K562 (cell line): ENCODE data around the gene BLCAP. TPM values are rescaled to one million over a fixed set of nuclear protein-coding genes. Genes with fewer than 3 reads are reported as not detected.

ENCODE experiments used
- CBFA2T3 ChIP-seq: fragments of 450-650 bp; IDR thresholded peaks from 2 replicates; pipeline ENCODE4 v1.6.1; 2017
- DDX20 ChIP-seq: fragments of 450-650 bp; IDR thresholded peaks from 2 replicates; pipeline ENCODE4 v1.6.1; 2016; ENCODE audit warnings: missing genetic modification characterization, low read depth, mild to moderate bottlenecking, missing compliant biosample characterization, moderate library complexity
- ELF2 ChIP-seq: fragments of 250-450 bp; sonication (Bioruptor Pico); IDR thresholded peaks from 2 replicates; pipeline ENCODE4 v1.5.0; 2021; ENCODE audit warnings: mild to moderate bottlenecking
- KLF16 ChIP-seq: IDR thresholded peaks from 2 replicates; pipeline ENCODE4 v1.6.1; 2016; ENCODE audit warnings: antibody characterized with exemption
- MCM7 ChIP-seq, 2 experiments: fragments of 450-650 bp; IDR thresholded peaks; 2 replicates each; pipeline ENCODE4 v1.6.1; 2016 to 2018
- NR2C2 ChIP-seq, 2 experiments: fragments of 200-800 bp in 1 of 2; sonication (Bioruptor generic) in 1 of 2; sonication (generic) in 1 of 2; formaldehyde crosslinking in 1 of 2; IDR thresholded peaks; 2 replicates each; pipeline versions ENCODE4 v1.6.1 to v1.8.0; 2016 to 2022; ENCODE audit warnings: mild to moderate bottlenecking in 1 of 2, missing compliant biosample characterization in 1 of 2, missing genetic modification characterization in 1 of 2, missing genetic modification reagents in 1 of 2
- RBM17 ChIP-seq: fragments of 200-400 bp; formaldehyde crosslinking; IDR thresholded peaks from 2 replicates; pipeline ENCODE4 v1.6.1; 2017; ENCODE audit warnings: low read depth, mild to moderate bottlenecking, low read length, borderline replicate concordance
- SETDB1 ChIP-seq: IDR thresholded peaks from one replicate; pipeline ENCODE4 v1.6.1; 2012; ENCODE audit warnings: low read length, control low read depth, inconsistent platforms
- SIRT6 ChIP-seq: IDR thresholded peaks from one replicate; pipeline ENCODE4 v1.6.1; 2012; ENCODE audit warnings: low read depth, mild to moderate bottlenecking, control low read depth, inconsistent platforms, low read length, moderate library complexity
- SRF ChIP-seq, 2 experiments: fragments of 250-450, 450-650 bp in 1 of 2; sonication (Bioruptor Pico) in 1 of 2; sonication (generic) in 1 of 2; formaldehyde crosslinking; IDR thresholded peaks; 2 replicates each; pipeline versions ENCODE4 v1.5.0 to v1.5.1; 2020 to 2022; ENCODE audit warnings: mild to moderate bottlenecking in 1 of 2, missing genetic modification reagents in 1 of 2
- TEAD1 ChIP-seq, 2 experiments: fragments of 450-650 bp in 1 of 2; sonication (generic) in 1 of 2; formaldehyde crosslinking; IDR thresholded peaks; 2 replicates each; pipeline versions ENCODE4 v1.4.0 to v1.8.0; 2020 to 2022; ENCODE audit warnings: mild to moderate bottlenecking in 2 of 2, missing genetic modification reagents in 1 of 2
- TEAD2 ChIP-seq: fragments of 450-650 bp; IDR thresholded peaks from 2 replicates; pipeline ENCODE4 v1.6.1; 2016; ENCODE audit warnings: missing genetic modification characterization, control low read depth, missing compliant biosample characterization
- ZBED1 ChIP-seq: IDR thresholded peaks from 2 replicates; pipeline ENCODE4 v1.6.1; 2014
- ZNF3 ChIP-seq: fragments of 250-450 bp; sonication (Bioruptor Pico); IDR thresholded peaks from 2 replicates; pipeline ENCODE4 v1.5.0; 2021; ENCODE audit warnings: mild to moderate bottlenecking, moderate library complexity
- ZNF785 ChIP-seq: fragments of 250-450 bp; sonication (Bioruptor Pico); IDR thresholded peaks from 2 replicates; pipeline ENCODE4 v1.4.0; 2020; ENCODE audit warnings: mild to moderate bottlenecking
- polyA plus RNA-seq, 8 experiments: library from polyadenylated mRNA; depleted of rRNA in 4 of 8; stranded (reverse) in 5 of 8; unstranded in 3 of 8; fragments of >200 nt; fragmentation: Nextera tagmentation in 2 of 8; fragmentation: Illumina TruSeq in 1 of 8; extraction: Ambion mirVana in 2 of 8; extraction: Trizol in 1 of 8; gene quantifications; 2 replicates each; pipeline versions ENCODE4 v1.2.1 to v1.2.3, GENCODE V29; 2011 to 2014; ENCODE audit warnings: inconsistent platforms in 1 of 8, missing spikeins in 1 of 8
- total RNA-seq, 7 experiments: library from RNA; depleted of rRNA in 6 of 7; stranded (reverse); fragments of >200 nt in 6 of 7; fragmentation: Illumina TruSeq in 2 of 7; extraction: Trizol in 2 of 7; gene quantifications; 2 replicates each; pipeline versions ENCODE4 v1.2.1 to v1.2.3, GENCODE V29; 2011 to 2021; ENCODE audit warnings: low replicate concordance in 1 of 7
- TF ChIP-seq, protein P1 (sequence below): fragments of 450-650 bp; formaldehyde crosslinking; IDR thresholded peaks from 2 replicates; pipeline ENCODE4 v1.4.0; 2022; ENCODE audit warnings: missing genetic modification characterization
- TF ChIP-seq, protein P2 (sequence below): fragments of 250-450 bp; sonication (Bioruptor Pico); IDR thresholded peaks from 2 replicates; pipeline ENCODE4 v1.5.0; 2022; ENCODE audit warnings: mild to moderate bottlenecking
- TF ChIP-seq, protein P3 (sequence below): fragments of 150-350 bp; IDR thresholded peaks from 2 replicates; pipeline ENCODE4 v1.6.1; 2014; ENCODE audit warnings: low read depth, mild to moderate bottlenecking, low read length, borderline replicate concordance
- TF ChIP-seq, protein P4 (sequence below): fragments of 250-450 bp; sonication (Bioruptor Pico); IDR thresholded peaks from 2 replicates; pipeline ENCODE4 v1.5.0; 2021
- TF ChIP-seq, protein P5 (sequence below): fragments of 450-650 bp; IDR thresholded peaks from 2 replicates; pipeline ENCODE4 v1.6.1; 2018; ENCODE audit warnings: mild to moderate bottlenecking, low read depth; ENCODE audit not compliant: partially characterized antibody

Gene BLCAP
- total and polyA plus RNA-seq, 9 of the 15 experiments (the other 6 are each of a cell fraction or from before 2014, with no cell fraction given), result 16.9 to 41.5 (median 27.6) TPM

DNA sequence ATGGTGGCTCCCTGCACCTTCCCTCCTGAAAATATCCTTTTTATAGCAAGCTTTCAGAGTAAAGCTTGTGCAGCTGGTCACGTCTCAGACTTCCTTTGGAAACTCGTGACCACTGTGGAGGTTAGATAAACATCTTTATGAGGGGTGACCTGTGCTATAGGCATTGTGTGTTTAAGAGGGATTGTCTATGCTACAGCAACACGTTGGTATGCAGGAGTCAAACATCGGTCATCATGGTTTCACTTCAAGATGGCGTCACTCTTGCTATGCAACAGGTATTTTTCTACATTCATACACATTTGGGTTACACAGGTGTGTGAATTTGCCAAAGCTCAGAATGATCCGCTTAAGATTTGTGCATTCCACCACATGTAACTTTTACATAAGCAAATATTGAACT lies 14.6 kb upstream of the BLCAP start (continued):
- TF ChIP-seq, protein P1, sequence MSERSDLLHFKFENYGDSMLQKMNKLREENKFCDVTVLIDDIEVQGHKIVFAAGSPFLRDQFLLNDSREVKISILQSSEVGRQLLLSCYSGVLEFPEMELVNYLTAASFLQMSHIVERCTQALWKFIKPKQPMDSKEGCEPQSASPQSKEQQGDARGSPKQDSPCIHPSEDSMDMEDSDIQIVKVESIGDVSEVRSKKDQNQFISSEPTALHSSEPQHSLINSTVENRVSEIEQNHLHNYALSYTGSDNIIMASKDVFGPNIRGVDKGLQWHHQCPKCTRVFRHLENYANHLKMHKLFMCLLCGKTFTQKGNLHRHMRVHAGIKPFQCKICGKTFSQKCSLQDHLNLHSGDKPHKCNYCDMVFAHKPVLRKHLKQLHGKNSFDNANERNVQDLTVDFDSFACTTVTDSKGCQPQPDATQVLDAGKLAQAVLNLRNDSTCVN (CRISPR knock-in tag), result peak; percentile 60; the same call in 1 of the 2 replicates
- TF ChIP-seq, protein P2, sequence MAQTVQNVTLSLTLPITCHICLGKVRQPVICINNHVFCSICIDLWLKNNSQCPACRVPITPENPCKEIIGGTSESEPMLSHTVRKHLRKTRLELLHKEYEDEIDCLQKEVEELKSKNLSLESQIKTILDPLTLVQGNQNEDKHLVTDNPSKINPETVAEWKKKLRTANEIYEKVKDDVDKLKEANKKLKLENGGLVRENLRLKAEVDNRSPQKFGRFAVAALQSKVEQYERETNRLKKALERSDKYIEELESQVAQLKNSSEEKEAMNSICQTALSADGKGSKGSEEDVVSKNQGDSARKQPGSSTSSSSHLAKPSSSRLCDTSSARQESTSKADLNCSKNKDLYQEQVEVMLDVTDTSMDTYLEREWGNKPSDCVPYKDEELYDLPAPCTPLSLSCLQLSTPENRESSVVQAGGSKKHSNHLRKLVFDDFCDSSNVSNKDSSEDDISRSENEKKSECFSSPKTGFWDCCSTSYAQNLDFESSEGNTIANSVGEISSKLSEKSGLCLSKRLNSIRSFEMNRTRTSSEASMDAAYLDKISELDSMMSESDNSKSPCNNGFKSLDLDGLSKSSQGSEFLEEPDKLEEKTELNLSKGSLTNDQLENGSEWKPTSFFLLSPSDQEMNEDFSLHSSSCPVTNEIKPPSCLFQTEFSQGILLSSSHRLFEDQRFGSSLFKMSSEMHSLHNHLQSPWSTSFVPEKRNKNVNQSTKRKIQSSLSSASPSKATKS, result peak; percentile 25; the same call in 1 of the 2 replicates
- TF ChIP-seq MCM7 (IDR thresholded peaks at IDR 0.05), result no peak
- peak; percentile 53; the same call in 1 of the 2 replicates for TF ChIP-seq TEAD2 (tag)
- TF ChIP-seq, protein P3, sequence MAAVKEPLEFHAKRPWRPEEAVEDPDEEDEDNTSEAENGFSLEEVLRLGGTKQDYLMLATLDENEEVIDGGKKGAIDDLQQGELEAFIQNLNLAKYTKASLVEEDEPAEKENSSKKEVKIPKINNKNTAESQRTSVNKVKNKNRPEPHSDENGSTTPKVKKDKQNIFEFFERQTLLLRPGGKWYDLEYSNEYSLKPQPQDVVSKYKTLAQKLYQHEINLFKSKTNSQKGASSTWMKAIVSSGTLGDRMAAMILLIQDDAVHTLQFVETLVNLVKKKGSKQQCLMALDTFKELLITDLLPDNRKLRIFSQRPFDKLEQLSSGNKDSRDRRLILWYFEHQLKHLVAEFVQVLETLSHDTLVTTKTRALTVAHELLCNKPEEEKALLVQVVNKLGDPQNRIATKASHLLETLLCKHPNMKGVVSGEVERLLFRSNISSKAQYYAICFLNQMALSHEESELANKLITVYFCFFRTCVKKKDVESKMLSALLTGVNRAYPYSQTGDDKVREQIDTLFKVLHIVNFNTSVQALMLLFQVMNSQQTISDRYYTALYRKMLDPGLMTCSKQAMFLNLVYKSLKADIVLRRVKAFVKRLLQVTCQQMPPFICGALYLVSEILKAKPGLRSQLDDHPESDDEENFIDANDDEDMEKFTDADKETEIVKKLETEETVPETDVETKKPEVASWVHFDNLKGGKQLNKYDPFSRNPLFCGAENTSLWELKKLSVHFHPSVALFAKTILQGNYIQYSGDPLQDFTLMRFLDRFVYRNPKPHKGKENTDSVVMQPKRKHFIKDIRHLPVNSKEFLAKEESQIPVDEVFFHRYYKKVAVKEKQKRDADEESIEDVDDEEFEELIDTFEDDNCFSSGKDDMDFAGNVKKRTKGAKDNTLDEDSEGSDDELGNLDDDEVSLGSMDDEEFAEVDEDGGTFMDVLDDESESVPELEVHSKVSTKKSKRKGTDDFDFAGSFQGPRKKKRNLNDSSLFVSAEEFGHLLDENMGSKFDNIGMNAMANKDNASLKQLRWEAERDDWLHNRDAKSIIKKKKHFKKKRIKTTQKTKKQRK, result no peak
- TF ChIP-seq, protein P4, sequence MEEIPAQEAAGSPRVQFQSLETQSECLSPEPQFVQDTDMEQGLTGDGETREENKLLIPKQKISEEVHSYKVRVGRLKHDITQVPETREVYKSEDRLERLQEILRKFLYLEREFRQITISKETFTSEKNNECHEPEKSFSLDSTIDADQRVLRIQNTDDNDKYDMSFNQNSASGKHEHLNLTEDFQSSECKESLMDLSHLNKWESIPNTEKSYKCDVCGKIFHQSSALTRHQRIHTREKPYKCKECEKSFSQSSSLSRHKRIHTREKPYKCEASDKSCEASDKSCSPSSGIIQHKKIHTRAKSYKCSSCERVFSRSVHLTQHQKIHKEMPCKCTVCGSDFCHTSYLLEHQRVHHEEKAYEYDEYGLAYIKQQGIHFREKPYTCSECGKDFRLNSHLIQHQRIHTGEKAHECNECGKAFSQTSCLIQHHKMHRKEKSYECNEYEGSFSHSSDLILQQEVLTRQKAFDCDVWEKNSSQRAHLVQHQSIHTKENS, result peak; percentile 93
- TF ChIP-seq, protein P5, sequence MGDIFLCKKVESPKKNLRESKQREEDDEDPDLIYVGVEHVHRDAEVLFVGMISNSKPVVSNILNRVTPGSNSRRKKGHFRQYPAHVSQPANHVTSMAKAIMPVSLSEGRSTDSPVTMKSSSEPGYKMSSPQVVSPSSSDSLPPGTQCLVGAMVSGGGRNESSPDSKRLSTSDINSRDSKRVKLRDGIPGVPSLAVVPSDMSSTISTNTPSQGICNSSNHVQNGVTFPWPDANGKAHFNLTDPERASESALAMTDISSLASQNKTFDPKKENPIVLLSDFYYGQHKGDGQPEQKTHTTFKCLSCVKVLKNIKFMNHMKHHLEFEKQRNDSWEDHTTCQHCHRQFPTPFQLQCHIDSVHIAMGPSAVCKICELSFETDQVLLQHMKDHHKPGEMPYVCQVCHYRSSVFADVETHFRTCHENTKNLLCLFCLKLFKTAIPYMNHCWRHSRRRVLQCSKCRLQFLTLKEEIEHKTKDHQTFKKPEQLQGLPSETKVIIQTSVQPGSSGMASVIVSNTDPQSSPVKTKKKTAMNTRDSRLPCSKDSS, result no peak
- peak; percentile 94 for TF ChIP-seq ELF2 (CRISPR knock-in tag)
- no peak for TF ChIP-seq ZNF3 (CRISPR knock-in tag)
- TF ChIP-seq RBM17, result no peak
- no peak for TF ChIP-seq ZNF785 (CRISPR knock-in tag)
- no peak for TF ChIP-seq SRF (CRISPR knock-in tag; IDR thresholded peaks at IDR 0.05)
- TF ChIP-seq SIRT6, result no peak
- TF ChIP-seq SETDB1, result no peak
- no peak for TF ChIP-seq CBFA2T3
- TF ChIP-seq ZBED1, result no peak
- TF ChIP-seq DDX20, result peak; percentile 75; the same call in 1 of the 2 replicates
- no peak for TF ChIP-seq NR2C2 (CRISPR knock-in tag; IDR thresholded peaks at IDR 0.05)
- TF ChIP-seq NR2C2 (tag; IDR thresholded peaks at IDR 0.05), result peak; percentile 48; the same call in 1 of the 2 replicates
- TF ChIP-seq TEAD1 (CRISPR knock-in tag; IDR thresholded peaks at IDR 0.05), result peak in 1 of 2 experiments; percentile 97; a peak in 2 of 4 replicates
- TF ChIP-seq KLF16, result no peak
